Upper lobe of left lung (tissue), 6 donors: ENCODE measurements around the gene C1orf198. TPM values are rescaled to one million over a fixed set of nuclear protein-coding genes. Genes with fewer than 3 reads are reported as not detected.
"Not testable (repeated sequence)": the region's sequence is repeated elsewhere in the genome, so short reads cannot be mapped to it uniquely, and the experiment has no call there.

Source experiments
- ATAC-seq, 2 donors: fragments of 200-7000 bp; cut with Tn5 transposase; one replicate each; pipeline ENCODE4 v1.9.1; 2022; ENCODE audit warnings: mild to moderate bottlenecking in 2 of 2, moderate library complexity in 2 of 2; ENCODE audit not compliant: low FRiP score in 2 of 2
- DNase-seq, 2 donors: peaks; one replicate each; pipeline ENCODE4 v3.0.0-alpha.2; 2019 to 2020
- H3K27ac ChIP-seq, 4 donors: fragments of 200-600 bp; sonication (generic); one replicate each; pipeline ENCODE4 v1.5.1; 2016 to 2019
- H3K27me3 ChIP-seq, 4 donors: fragments of 200-600 bp; sonication (generic); one replicate each; pipeline ENCODE4 v1.5.1; 2017 to 2019
- H3K36me3 ChIP-seq, 4 donors: fragments of 200-600 bp; sonication (generic); one replicate each; pipeline ENCODE4 v1.5.1; 2016 to 2019
- H3K4me1 ChIP-seq, 4 donors: fragments of 200-600 bp; sonication (generic); one replicate each; pipeline ENCODE4 v1.5.1; 2018 to 2019
- H3K4me3 ChIP-seq, 4 donors: fragments of 200-600 bp; sonication (generic); one replicate each; pipeline ENCODE4 v1.5.1; 2017 to 2019; ENCODE audit warnings: mild to moderate bottlenecking in 2 of 4, moderate library complexity in 1 of 4
- H3K9me3 ChIP-seq, 4 donors: fragments of 200-600 bp; sonication (generic); one replicate each; pipeline ENCODE4 v1.5.1; 2018 to 2019
- CTCF ChIP-seq, 6 experiments: fragments of 450-650 bp in 4 of 6; fragments of 200-600 bp in 2 of 6; sonication (generic) in 2 of 6; IDR thresholded peaks; one replicate each; pipeline ENCODE4 v1.5.1; 2016 to 2019; ENCODE audit warnings: antibody characterized with exemption in 6 of 6
- EP300 ChIP-seq, 4 donors: sonication (generic); formaldehyde crosslinking; IDR thresholded peaks; one replicate each; pipeline ENCODE4 v1.5.1; 2017; ENCODE audit warnings: antibody characterized with exemption in 4 of 4, control low read depth in 2 of 4
- POLR2A ChIP-seq, 4 donors: fragments of 450-650 bp; IDR thresholded peaks; one replicate each; pipeline ENCODE4 v1.5.1; 2016 to 2017; ENCODE audit warnings: antibody characterized with exemption in 4 of 4, mild to moderate bottlenecking in 2 of 4
- POLR2AphosphoS5 ChIP-seq, 2 donors: sonication (generic); formaldehyde crosslinking; IDR thresholded peaks; one replicate each; pipeline ENCODE4 v1.5.1; 2017; ENCODE audit warnings: antibody characterized with exemption in 2 of 2
- WGBS, 2 donors: methylation state at CpG; one replicate each; pipeline ENCODE4 v1.1.5; 2017 to 2018; 5-methylcytosine and 5-hydroxymethylcytosine counted together
- total RNA-seq, 6 donors: library from RNA; depleted of rRNA in 4 of 6; stranded (reverse); fragments of >200 nt in 4 of 6; gene quantifications; one replicate each; pipeline versions ENCODE4 v1.1.0 to v1.2.1, GENCODE V29; 2016 to 2021
- donor health status: DM: no; HTN: no; CAD: no; lungs with moderate emphysema.
- donor health status: DM: no; HTN: yes; CAD: no; lungs with severe emphysema.

The C1orf198 gene
- total RNA-seq, 6 donors from 2014 or later = 51.3 to 241 (median 125) TPM

- no peak for TF ChIP-seq CTCF (IDR thresholded peaks at IDR 0.05)
- peak in 1 of 2 donors; percentile 12 for TF ChIP-seq POLR2AphosphoS5 (IDR thresholded peaks at IDR 0.05)
- WGBS, 2 donors = 62 to 65% methylated on average over 11 to 14 of the region's 14 CpGs
- peak overlapping the region; percentile 69 to 88 (median 78) for H3K27ac ChIP-seq
These were observed 18.7 kb downstream of the C1orf198 start for GRCh38 chr1:230849451-230850224.

DNA sequence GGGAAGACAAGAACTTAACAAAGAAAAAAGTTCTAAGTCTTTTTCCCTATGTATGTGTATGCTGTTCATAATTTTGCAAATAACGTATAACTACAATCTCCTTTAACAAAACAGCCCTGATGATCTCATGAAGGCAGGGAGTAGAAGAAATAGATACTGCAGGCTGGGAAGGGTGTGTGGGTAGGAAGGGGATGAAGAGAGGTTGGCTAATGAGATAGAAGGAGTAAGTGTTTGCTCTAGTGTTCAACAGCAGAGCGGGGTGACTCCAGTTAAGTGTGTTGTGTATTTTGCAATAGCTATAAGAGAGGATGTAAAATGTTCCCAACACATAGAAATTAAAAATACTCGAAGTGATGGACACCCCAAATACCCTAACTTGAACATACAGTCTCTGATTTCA, 20.1 kb downstream of the C1orf198 start:
- Histone ChIP-seq H3K27me3 (no peaks in the 10 kb centered on the region), H3K36me3 (peaks cover 2 to 22% (median 11%) of the 10 kb centered on the region in 4 donors), H3K27ac (peak overlapping the region in 3 of 4 donors; percentile 60 to 88 (median 74)), H3K4me1 (peaks cover 25 to 45% (median 38%) of the 10 kb centered on the region in 4 donors), H3K4me3 (no peak overlapping the region), H3K9me3 (peaks cover 0 to 6% (median 2%) of the 10 kb centered on the region in 4 donors)
- no peak for DNase-seq
- no peak for ATAC-seq
- 68 to 74% methylated on average over 3 of the region's 3 CpGs for WGBS, 2 donors
- TF ChIP-seq POLR2A (IDR thresholded peaks at IDR 0.05) (no peak), CTCF (IDR thresholded peaks at IDR 0.05) (no peak)

More at GRCh38 chr1:230849451-230850224, 18.7 kb downstream of the C1orf198 start:
- H3K4me3 ChIP-seq = no peak overlapping the region
- peaks cover 25 to 45% (median 38%) of the 10 kb centered on the region in 4 donors for H3K4me1 ChIP-seq
- peaks cover 0 to 24% (median 6%) of the 10 kb centered on the region in 4 donors for H3K36me3 ChIP-seq
- H3K27me3 ChIP-seq = no peaks in the 10 kb centered on the region
- DNase-seq (peak in 1 of 2 donors; percentile 43), ATAC-seq (peak; percentile 69 to 89)
- H3K9me3 ChIP-seq = peaks cover 0 to 7% (median 2%) of the 10 kb centered on the region in 4 donors

GRCh38 chr1:230845184-230845583, 23.1 kb downstream of the C1orf198 start:
- Histone ChIP-seq H3K4me1 (peaks cover 16 to 30% (median 22%) of the 10 kb centered on the region in 4 donors), H3K27ac (peak overlapping the region in 2 of 4 donors; percentile 24 to 37), H3K36me3 (peaks cover 6 to 39% (median 22%) of the 10 kb centered on the region in 4 donors)
- not testable (repeated sequence) for DNase-seq, H3K27me3 ChIP-seq, H3K9me3 ChIP-seq, ATAC-seq, H3K4me3 ChIP-seq
- WGBS, 2 donors = 73 to 83% methylated on average over 7 of the region's 7 CpGs

DNA sequence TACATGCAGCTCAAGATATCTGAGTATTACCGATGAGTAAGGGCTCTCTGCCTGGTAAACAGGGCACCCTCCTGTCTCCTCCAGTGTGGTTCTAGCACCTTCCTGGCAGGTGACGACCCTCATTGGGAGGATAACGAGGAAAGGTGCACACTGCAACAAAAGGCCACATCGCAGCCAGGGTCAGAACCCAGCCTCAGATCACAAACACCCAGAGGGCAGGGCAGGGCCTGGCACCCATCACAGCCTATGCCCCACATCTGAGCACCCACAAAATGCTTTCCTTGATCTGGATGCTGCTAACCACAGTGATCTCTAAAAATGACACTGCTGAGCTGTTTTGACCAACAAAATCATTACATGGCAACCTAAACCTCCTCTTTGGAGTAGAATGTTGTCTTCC, 23.8 kb downstream of the C1orf198 start:
- Histone ChIP-seq H3K9me3 (no peaks in the 10 kb centered on the region), H3K27ac (peak overlapping the region in 2 of 4 donors; percentile 24 to 35), H3K36me3 (peaks cover 6 to 43% (median 22%) of the 10 kb centered on the region in 4 donors), H3K4me3 (no peak overlapping the region), H3K4me1 (peaks cover 10 to 23% (median 16%) of the 10 kb centered on the region in 4 donors), H3K27me3 (no peaks in the 10 kb centered on the region)
- DNase-seq (no peak), ATAC-seq (no peak)
- WGBS, 2 donors = 90 to 94% methylated on average over 2 to 4 of the region's 4 CpGs
- TF ChIP-seq POLR2A (IDR thresholded peaks at IDR 0.05) = no peak
- no peak for TF ChIP-seq EP300 (IDR thresholded peaks at IDR 0.05)
- TF ChIP-seq CTCF (IDR thresholded peaks at IDR 0.05) = no peak
- no peak for TF ChIP-seq POLR2AphosphoS5 (IDR thresholded peaks at IDR 0.05)

DNA sequence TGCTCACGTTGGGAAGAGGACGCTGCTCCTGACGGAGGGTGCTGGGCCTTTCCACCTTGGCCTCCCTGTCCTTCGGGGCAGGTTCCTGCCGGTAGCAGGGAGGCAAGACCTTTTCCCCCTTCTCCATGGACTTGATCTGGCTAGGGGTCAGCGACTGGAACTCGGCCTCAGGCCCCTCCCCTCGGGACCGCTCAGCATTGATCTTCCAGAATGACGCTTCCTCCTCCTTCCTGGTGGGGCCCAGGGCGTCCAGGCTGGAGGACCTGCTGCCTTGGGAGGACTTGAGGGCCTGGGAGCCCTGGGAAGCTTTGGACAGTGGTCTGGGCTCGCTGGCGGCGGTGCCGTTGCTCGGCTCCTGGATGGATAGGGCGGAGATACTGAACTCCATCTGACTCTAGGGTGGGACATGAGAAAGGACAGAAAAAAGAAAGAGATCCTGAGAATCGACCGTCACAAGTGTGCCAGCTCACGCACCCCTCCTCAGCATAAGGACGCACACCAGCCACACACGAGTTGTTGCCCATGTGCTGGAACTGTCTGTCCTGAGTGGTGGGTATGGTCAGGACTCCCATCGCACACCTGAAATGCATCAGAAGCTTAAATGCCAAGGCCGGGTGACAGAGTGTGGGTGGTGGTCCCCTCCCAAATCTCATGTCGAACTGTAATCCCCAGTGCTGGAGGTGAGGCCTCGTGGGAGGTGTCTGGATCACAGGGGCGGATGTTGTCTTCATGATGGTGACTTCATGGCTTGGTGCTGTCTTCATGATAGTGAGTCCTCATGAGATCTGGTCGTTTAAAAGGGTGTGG, 24.6 kb downstream of the C1orf198 start:
- no peak for DNase-seq
- no peak for TF ChIP-seq POLR2AphosphoS5 (IDR thresholded peaks at IDR 0.05)
- no peak for TF ChIP-seq EP300 (IDR thresholded peaks at IDR 0.05)
- no peak for TF ChIP-seq CTCF (IDR thresholded peaks at IDR 0.05)
- TF ChIP-seq POLR2A (IDR thresholded peaks at IDR 0.05) = no peak
- no peak overlapping the region for H3K27ac ChIP-seq
- ATAC-seq = peak in 1 of 2 donors; percentile 24
- no peaks in the 10 kb centered on the region for H3K9me3 ChIP-seq
- no peak overlapping the region for H3K4me3 ChIP-seq
- H3K36me3 ChIP-seq = peaks cover 6 to 50% (median 25%) of the 10 kb centered on the region in 4 donors
- WGBS, 2 donors = 93 to 95% methylated on average over 24 to 27 of the region's 28 CpGs
- H3K27me3 ChIP-seq = no peaks in the 10 kb centered on the region
- H3K4me1 ChIP-seq = peaks cover 3 to 15% (median 10%) of the 10 kb centered on the region in 4 donors
